Adipose tissue (tissue), 3 donors: ENCODE measurements around the gene SGMS2. TPM values are rescaled to one million over a fixed set of nuclear protein-coding genes. Genes with fewer than 3 reads are reported as not detected.
"Not testable (repeated sequence)": the region's sequence is repeated elsewhere in the genome, so short reads cannot be mapped to it uniquely, and the experiment has no call there.

Experiments
- H3K27ac ChIP-seq: one replicate; pipeline ENCODE4 v1.5.1; 2013; ENCODE audit warnings: low read depth, low read length
- WGBS, 3 donors: extraction: QIAGEN DNeasy Blood & Tissue Kit; methylation state at CpG; one replicate each; pipeline ENCODE4 v1.1.7; 2013; 5-methylcytosine and 5-hydroxymethylcytosine counted together
- polyA plus RNA-seq, 3 donors: library from polyadenylated mRNA; stranded (reverse); fragments of 200-250 nt; gene quantifications; one replicate each; pipeline ENCODE4 v1.2.3, GENCODE V29; 2013
- donor health status: healthy with polysubstance abuse.
- donor health status: Bipolar disorder and iron deficiency.
- donor health status: healthy.

The SGMS2 gene
- polyA plus RNA-seq, 3 donors, result 3.0 to 15.7 (median 4.5) TPM

- no peak overlapping the region for H3K27ac ChIP-seq
- WGBS, 3 donors, result 49 to 73% (median 70%) methylated on average over 2 of the region's 2 CpGs
Observed at GRCh38 chr4:107896158-107896645, 71.5 kb downstream of the SGMS2 start.

- H3K27ac ChIP-seq, result no peak overlapping the region
- WGBS, 3 donors, result 31 to 51% (median 39%) methylated on average over 1 of the region's 1 CpG
Observed at GRCh38 chr4:107896646-107897045, 71.9 kb downstream of the SGMS2 start.

- no peak overlapping the region for H3K27ac ChIP-seq
Observed at GRCh38 chr4:107897823-107898222, 73.1 kb downstream of the SGMS2 start.

GRCh38 chr4:107900067-107900466 lies 75.3 kb downstream of the SGMS2 start:
- WGBS, 3 donors, result 76 to 82% (median 77%) methylated on average over 4 of the region's 4 CpGs
- H3K27ac ChIP-seq, result no peak overlapping the region

GRCh38 chr4:107900508-107900907 lies 75.8 kb downstream of the SGMS2 start:
- WGBS, 3 donors, result 90 to 95% (median 94%) methylated on average over 3 of the region's 3 CpGs
- no peak overlapping the region for H3K27ac ChIP-seq

- WGBS, 3 donors, result 90 to 97% (median 90%) methylated on average over 2 of the region's 2 CpGs
- no peak overlapping the region for H3K27ac ChIP-seq
Observed at GRCh38 chr4:107901213-107901934, 76.6 kb downstream of the SGMS2 start.

GRCh38 chr4:107902715-107903114 lies 78.0 kb downstream of the SGMS2 start:
- H3K27ac ChIP-seq, result no peak overlapping the region
- 74 to 90% (median 83%) methylated on average over 2 of the region's 2 CpGs for WGBS, 3 donors

GRCh38 chr4:107905082-107905481 lies 80.3 kb downstream of the SGMS2 start:
- not testable (repeated sequence) for H3K27ac ChIP-seq
- 94 to 96% (median 94%) methylated on average over 3 of the region's 3 CpGs for WGBS, 3 donors

- 92 to 94% (median 92%) methylated on average over 4 of the region's 4 CpGs for WGBS, 3 donors
- no peak overlapping the region for H3K27ac ChIP-seq
Observed at GRCh38 chr4:107906458-107907100, 81.8 kb downstream of the SGMS2 start.

- 88 to 92% (median 90%) methylated on average over 7 of the region's 7 CpGs for WGBS, 3 donors
- H3K27ac ChIP-seq, result no peak overlapping the region
Observed at GRCh38 chr4:107908377-107908776, 83.6 kb downstream of the SGMS2 start.

- WGBS, 3 donors, result 17 to 22% (median 17%) methylated on average over 2 of the region's 2 CpGs
- no peak overlapping the region for H3K27ac ChIP-seq
Observed at GRCh38 chr4:107913283-107913899, 88.7 kb downstream of the SGMS2 start.

- WGBS, 3 donors, result 83 to 89% (median 87%) methylated on average over 1 of the region's 1 CpG
Observed at GRCh38 chr4:107915220-107915619, 90.5 kb downstream of the SGMS2 start.

GRCh38 chr4:107916623-107917022 lies 91.9 kb downstream of the SGMS2 start:
- H3K27ac ChIP-seq, result no peak overlapping the region

More at GRCh38 chr4:107915220-107915619, 90.5 kb downstream of the SGMS2 start:
- H3K27ac ChIP-seq, result no peak overlapping the region

- 94 to 98% (median 95%) methylated on average over 2 of the region's 2 CpGs for WGBS, 3 donors
- no peak overlapping the region for H3K27ac ChIP-seq
Observed at GRCh38 chr4:107917500-107917899, 92.8 kb downstream of the SGMS2 start.

GRCh38 chr4:107922486-107923473 lies 98.0 kb downstream of the SGMS2 start:
- no peak overlapping the region for H3K27ac ChIP-seq
- 80 to 86% (median 84%) methylated on average over 4 of the region's 4 CpGs for WGBS, 3 donors

- not testable (repeated sequence) for H3K27ac ChIP-seq
Observed at GRCh38 chr4:107925713-107926112, 101.0 kb downstream of the SGMS2 start.

GRCh38 chr4:107926875-107927274 lies 102.1 kb downstream of the SGMS2 start:
- WGBS, 3 donors, result 82 to 91% (median 83%) methylated on average over 4 of the region's 4 CpGs
- not testable (repeated sequence) for H3K27ac ChIP-seq
